GM12874 (cell line): ENCODE measurements around the gene CFAP97D2.

Experiments used
- CTCF ChIP-seq: IDR thresholded peaks from 2 replicates; pipeline ENCODE4 v1.5.1; 2011; ENCODE audit warnings: low read depth, mild to moderate bottlenecking, control low read depth, low read length, moderate library complexity; ENCODE audit not compliant: insufficient read depth

Gene CFAP97D2

DNA sequence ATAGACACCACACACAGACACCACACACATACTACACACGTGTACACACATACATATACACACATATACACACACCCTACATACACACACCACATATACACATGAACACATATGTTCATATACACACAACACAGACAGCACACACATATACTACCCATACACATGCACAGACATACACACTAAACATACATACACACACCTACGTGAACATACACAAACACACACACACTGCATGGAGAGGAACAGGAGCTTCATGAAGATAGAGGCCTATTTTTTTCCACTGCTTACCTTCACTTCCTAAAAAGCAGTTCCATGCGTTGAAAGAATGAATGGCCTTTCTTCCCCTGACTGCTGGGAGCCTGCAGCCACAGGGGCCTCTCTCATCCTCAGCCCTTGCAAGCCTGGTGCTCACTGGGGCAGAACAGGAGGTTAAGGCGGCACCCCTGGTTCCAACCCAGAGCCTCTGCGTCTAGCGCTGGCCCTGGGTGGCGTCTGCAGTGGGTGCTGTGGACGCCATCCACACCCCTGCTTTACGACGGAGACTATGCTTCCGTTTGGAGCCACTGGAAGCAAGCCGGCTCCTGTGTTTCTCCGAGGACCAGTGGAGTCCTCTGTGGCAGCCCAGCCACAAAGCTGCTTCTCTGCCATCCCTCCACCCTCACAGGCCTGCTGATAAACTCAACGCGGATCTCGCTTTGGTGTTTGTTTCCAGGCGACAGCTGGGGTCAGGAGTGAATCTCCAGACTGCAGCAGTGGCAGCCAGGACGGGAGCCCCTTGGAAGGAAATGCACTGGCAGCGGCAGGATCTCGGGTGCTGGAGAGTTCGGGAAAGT lies 44.7 kb upstream of the CFAP97D2 start:
- no peak for TF ChIP-seq CTCF

DNA sequence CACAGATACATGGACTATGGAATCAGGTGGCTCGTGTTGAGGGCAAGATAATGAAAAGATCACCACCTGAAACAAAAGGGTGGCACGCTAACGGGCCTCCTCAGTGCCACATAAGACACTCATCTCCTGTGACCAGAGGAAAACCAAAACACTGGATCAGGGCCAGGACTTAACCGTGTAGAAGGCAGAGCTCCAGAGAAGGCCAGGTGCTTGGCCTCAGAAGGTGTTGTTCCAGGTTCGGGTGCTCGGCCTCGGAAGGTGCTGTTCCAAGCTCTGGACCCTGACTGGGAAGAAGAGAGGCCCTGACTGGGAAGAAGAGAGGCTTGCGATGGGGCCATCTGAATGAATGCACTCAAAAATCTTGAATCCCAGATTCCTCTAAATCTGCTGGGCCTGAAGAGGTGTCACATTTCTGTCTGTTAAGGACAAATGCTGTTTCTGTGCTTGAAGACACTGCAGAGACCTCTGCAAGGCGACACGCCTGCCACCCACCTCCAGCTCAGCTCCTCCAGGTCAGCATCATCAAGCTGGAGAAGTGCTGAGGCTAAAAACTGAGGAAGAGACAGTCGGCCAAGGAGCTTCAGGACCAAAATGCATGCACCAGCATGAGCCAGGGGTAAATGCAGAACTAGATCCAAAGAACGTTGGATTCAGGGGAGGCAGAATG lies 44.0 kb upstream of the CFAP97D2 start:
- no peak for TF ChIP-seq CTCF

GRCh38 chr13:114135731-114136171 lies 43.3 kb upstream of the CFAP97D2 start:
- no peak for TF ChIP-seq CTCF

DNA sequence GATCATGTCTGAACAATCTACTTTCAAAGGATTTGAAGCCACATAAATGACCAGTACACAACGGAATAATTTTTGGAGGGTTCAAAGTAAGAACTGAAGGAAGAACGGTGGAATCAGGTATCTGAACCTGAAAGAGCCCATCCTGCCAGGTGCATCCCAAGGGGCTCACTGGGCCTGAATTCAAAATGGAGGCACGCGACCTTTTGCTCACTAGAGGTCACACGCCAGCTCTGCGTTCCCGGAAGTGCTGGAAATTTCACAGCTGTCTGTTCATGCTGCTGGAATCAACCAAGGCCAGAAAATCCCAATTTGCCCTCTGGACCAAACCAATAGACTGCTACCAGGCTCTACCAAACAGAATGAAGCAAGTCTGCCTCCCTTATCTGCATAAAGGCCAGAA lies 42.5 kb upstream of the CFAP97D2 start:
- no peak for TF ChIP-seq CTCF

DNA sequence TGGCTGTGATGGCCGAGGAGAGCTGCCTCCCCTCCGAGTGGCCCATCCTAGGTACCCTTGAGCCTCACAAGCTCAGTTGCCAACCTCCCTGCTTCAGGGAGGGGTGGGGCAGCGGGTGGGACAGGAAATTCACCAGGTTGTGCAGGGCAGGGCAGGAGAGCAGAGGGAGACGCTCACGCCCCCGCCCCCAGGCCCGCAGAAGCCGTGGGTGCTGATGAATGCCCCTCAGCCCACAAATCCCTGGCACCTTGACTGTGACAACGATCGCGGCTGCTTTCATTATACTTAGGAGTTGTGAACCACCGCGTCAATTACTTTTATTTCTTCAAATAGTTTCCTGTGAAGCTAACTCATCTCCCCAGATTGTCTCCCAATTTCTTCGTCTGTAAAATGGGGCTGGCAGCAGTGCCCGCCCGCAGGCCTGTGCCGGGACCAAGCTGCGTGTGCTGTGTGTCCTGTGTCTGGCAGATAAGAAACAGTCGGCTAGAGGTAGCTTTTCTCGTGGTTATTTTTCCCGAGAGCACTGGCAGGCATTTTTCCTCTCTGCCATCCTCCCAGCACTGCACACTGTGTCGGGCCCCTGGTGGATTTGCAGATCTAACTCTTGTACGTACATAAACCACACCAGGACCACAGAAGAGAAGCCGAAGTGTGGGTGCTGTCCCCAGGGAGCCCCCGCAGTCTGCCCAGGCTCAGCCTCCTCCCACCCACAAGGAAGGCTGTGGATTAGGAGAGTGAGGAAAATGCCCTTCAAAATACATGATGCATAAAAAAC lies 38.7 kb upstream of the CFAP97D2 start:
- no peak for TF ChIP-seq CTCF

DNA sequence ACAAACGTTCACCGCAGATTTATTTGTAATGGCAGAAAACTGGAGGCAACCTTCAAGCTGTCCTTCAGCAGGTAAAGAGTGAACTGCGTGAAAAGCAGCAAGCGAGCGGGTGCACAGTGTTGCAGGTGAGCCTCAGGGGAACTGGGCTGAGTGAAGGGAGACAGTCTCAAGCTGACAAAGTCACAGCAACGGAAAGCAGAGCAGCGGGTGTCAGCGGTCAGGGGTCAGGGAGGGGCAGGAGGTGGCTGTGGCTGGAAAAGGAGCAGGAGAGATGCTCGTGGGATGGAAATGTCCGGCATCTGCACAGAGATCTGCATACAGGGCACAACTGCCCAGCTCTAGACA lies 38.2 kb upstream of the CFAP97D2 start:
- no peak for TF ChIP-seq CTCF

DNA sequence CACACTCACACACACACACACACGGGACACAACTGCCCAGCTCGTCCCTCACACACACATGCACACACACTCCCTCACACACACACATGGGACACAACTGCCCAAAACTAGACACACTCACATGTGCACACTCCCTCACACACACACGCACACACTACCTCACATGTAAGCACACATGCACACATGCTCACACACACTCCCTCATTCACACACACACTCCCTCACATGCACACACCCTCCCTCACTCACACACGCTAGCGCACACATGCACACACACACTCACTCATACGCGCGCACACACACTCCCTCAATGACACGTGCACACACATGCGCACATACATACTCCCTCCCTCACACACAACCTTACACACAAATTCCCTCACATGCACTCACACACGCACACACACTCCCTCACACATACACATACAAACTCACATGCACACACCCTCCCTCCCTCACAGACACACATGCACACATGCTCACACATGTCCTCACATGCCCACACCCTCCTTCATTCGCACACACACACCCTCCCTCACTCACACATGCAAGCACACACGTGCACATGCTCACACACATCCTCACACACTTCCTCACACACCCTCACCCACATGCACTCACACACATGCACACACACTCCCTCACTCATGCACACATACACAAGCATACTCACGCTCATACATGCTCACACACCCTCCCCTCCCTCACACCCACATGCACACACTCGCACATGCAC lies 37.6 kb upstream of the CFAP97D2 start:
- TF ChIP-seq CTCF, result no peak
